Naive thymus-derived CD4-positive, alpha-beta T cell (primary cell): ENCODE measurements around the gene SARNP. TPM values are rescaled to one million over a fixed set of nuclear protein-coding genes. Genes with fewer than 3 reads are reported as not detected.
A peak's percentile ranks its signal among the peaks of the same experiment; 100 is the strongest.

Source experiments
- ATAC-seq: fragments of 150-1000 bp; cut with Tn5 transposase; 2 replicates; pipeline ENCODE4 v1.10.0; 2021; ENCODE audit warnings: mild to moderate bottlenecking, moderate library complexity
- CTCF ChIA-PET: fragments of 350-600 bp; sonication (Branson Sonifier 250); formaldehyde crosslinking; loops from one replicate; lab custom pipeline; 2021; ENCODE audit warnings: antibody characterized with exemption; lab: Charles Lee
- POLR2A ChIA-PET: fragments of 350-600 bp; sonication (Branson Sonifier 250); formaldehyde crosslinking; loops from one replicate; lab custom pipeline; 2021; ENCODE audit warnings: antibody characterized with exemption, inconsistent platforms; lab: Charles Lee
- DNase-seq, 9 donors: peaks; one replicate each; pipeline versions ENCODE4 v3.0.0 to v3.0.0-alpha.2; 2020 to 2022; ENCODE audit warnings: mixed read lengths in 1 of 9
- H3K27ac ChIP-seq: one replicate; pipeline ENCODE4 v1.7.0; 2013; ENCODE audit warnings: mild to moderate bottlenecking, low read depth, low read length, moderate library complexity
- H3K27me3 ChIP-seq, 2 donors: one replicate each; pipeline ENCODE4 v1.7.0; 2013; ENCODE audit warnings: low read length in 2 of 2, mild to moderate bottlenecking in 2 of 2, moderate library complexity in 2 of 2; ENCODE audit not compliant: control insufficient read depth in 2 of 2, insufficient read depth in 2 of 2
- H3K36me3 ChIP-seq, 3 experiments: 1 replicate in 2 of 3; 2 replicates in 1 of 3; pipeline ENCODE4 v1.7.0; 2013; ENCODE audit warnings: low read length in 3 of 3, mild to moderate bottlenecking in 3 of 3, moderate library complexity in 1 of 3; ENCODE audit not compliant: insufficient read depth in 3 of 3, control insufficient read depth in 2 of 3
- H3K4me1 ChIP-seq, 2 donors: one replicate each; pipeline ENCODE4 v1.7.0; 2013; ENCODE audit warnings: low read length in 2 of 2, mild to moderate bottlenecking in 2 of 2, moderate library complexity in 1 of 2; ENCODE audit not compliant: control insufficient read depth in 2 of 2, insufficient read depth in 2 of 2
- H3K4me3 ChIP-seq: 2 replicates; pipeline ENCODE4 v1.7.0; 2013; ENCODE audit warnings: mild to moderate bottlenecking, low read length
- H3K9me3 ChIP-seq, 3 experiments: 1 replicate in 2 of 3; 2 replicates in 1 of 3; pipeline ENCODE4 v1.7.0; 2013; ENCODE audit warnings: low read length in 3 of 3; ENCODE audit not compliant: control insufficient read depth in 2 of 3
- H3K27ac Mint-ChIP-seq, 9 donors: one replicate each; pipeline ENCODE4 v1.8.0; 2020 to 2022; ENCODE audit warnings: mixed read lengths in 9 of 9, mild to moderate bottlenecking in 8 of 9, moderate library complexity in 5 of 9, inconsistent platforms in 2 of 9
- H3K27me3 Mint-ChIP-seq, 5 donors: one replicate each; pipeline ENCODE4 v1.8.0; 2021 to 2022; ENCODE audit warnings: mixed read lengths in 5 of 5, mild to moderate bottlenecking in 1 of 5
- H3K36me3 Mint-ChIP-seq, 5 donors: one replicate each; pipeline ENCODE4 v1.8.0; 2020 to 2022; ENCODE audit warnings: mixed read lengths in 5 of 5, mild to moderate bottlenecking in 3 of 5, inconsistent platforms in 1 of 5
- H3K4me1 Mint-ChIP-seq, 7 donors: one replicate each; pipeline ENCODE4 v1.8.0; 2020 to 2022; ENCODE audit warnings: mixed read lengths in 7 of 7, mild to moderate bottlenecking in 3 of 7, inconsistent platforms in 1 of 7
- H3K4me3 Mint-ChIP-seq, 10 donors: one replicate each; pipeline ENCODE4 v1.8.0; 2020 to 2022; ENCODE audit warnings: mild to moderate bottlenecking in 10 of 10, mixed read lengths in 10 of 10, moderate library complexity in 6 of 10, inconsistent platforms in 2 of 10
- H3K9me3 Mint-ChIP-seq, 11 donors: one replicate each; pipeline ENCODE4 v1.8.0; 2020 to 2022; ENCODE audit warnings: mixed read lengths in 11 of 11, mild to moderate bottlenecking in 4 of 11, inconsistent platforms in 1 of 11, moderate library complexity in 1 of 11
- intact Hi-C, 2 donors: fragments of 100-400 bp; cut with micrococcal nuclease; formaldehyde crosslinking; loops; one replicate each; pipeline ENCODE4 v1.15.1; 2023
- polyA plus RNA-seq, 2 donors: library from polyadenylated mRNA; unstranded; fragments of 300-500 nt; fragmentation: Illumina TruSeq; gene quantifications; one replicate each; pipeline ENCODE4 v1.2.3, GENCODE V29; 2021
- total RNA-seq, 6 experiments: library from RNA in 5 of 6; stranded (reverse) in 5 of 6; gene quantifications; 1 replicate in 5 of 6; 2 replicates in 1 of 6; pipeline ENCODE4 v1.2.3 and lab custom pipeline; 2021 to 2026

SARNP gene
- total and polyA plus RNA-seq, 7 experiments from 2014 or later, result 28.0 to 115 (median 43.5) TPM

DNA sequence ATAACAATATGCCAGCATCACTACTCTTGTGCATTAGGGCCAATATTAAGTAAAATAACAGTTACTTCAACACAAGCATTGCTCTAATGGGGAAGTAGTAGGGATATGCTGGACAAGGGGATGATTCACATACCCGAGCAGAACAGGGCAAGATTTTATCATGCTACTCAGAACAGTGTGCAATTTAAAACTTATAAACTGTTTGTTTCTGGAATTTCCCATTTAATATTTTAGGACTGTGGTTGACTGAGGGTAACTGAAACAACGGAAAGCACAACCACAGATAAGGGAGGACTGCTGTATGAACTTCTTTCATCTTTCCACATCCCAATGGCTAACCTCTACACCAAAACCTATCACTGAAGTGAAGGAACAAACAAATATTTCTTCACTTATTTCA is 36.8 kb downstream of the SARNP start:
- POLR2A ChIA-PET, result interaction anchor here (0.8 to 0.9 kb wide), 2 partner anchors 15 to 37 kb away, joined by 3 read pairs; no protein-coding TSS in a partner anchor
- peak overlapping the region in 4 of 9 donors; percentile 44 to 76 (median 52) for H3K27ac Mint-ChIP-seq
- H3K27ac ChIP-seq, result no peak overlapping the region
- no peaks in the 10 kb centered on the region for H3K4me1 ChIP-seq
- H3K4me1 Mint-ChIP-seq, result peaks cover 0 to 31% (median 6%) of the 10 kb centered on the region in 7 donors
- CTCF ChIA-PET, result interaction anchor here (0.7 to 1.0 kb wide), 2 partner anchors 14 to 39 kb away, joined by 3 to 6 read pairs; no protein-coding TSS in a partner anchor
- no peak for DNase-seq
- peak; percentile 34 for ATAC-seq
- peaks cover under 1 to 35% (median 7%) of the 10 kb centered on the region in 5 donors for H3K36me3 Mint-ChIP-seq
- no peak overlapping the region for H3K4me3 ChIP-seq
- no peaks in the 10 kb centered on the region for H3K27me3 ChIP-seq
- H3K36me3 ChIP-seq, result peaks cover 6 to 79% (median 7%) of the 10 kb centered on the region in 3 experiments
- H3K9me3 ChIP-seq, result no peaks in the 10 kb centered on the region
- intact Hi-C loops, result no loop called here
- no peaks in the 10 kb centered on the region for H3K9me3 Mint-ChIP-seq
- H3K4me3 Mint-ChIP-seq, result peak overlapping the region in 1 of 10 donors; percentile 34
- no peaks in the 10 kb centered on the region for H3K27me3 Mint-ChIP-seq

- H3K4me3 ChIP-seq, result no peak overlapping the region
- peaks cover 0 to 59% (median 3%) of the 10 kb centered on the region in 3 experiments for H3K36me3 ChIP-seq
- no peaks in the 10 kb centered on the region for H3K27me3 ChIP-seq
- H3K9me3 Mint-ChIP-seq, result no peaks in the 10 kb centered on the region
- no peaks in the 10 kb centered on the region for H3K4me1 ChIP-seq
- ChIA-PET POLR2A (no interaction called here), CTCF (interaction anchor here (1.1 kb wide), 1 partner anchor 162 kb away, joined by 3 read pairs; no protein-coding TSS in a partner anchor)
- H3K27ac Mint-ChIP-seq, result peak overlapping the region in 2 of 9 donors; percentile 46 to 56
- peaks cover 0 to 22% (median 9%) of the 10 kb centered on the region in 5 donors for H3K36me3 Mint-ChIP-seq
- H3K4me1 Mint-ChIP-seq, result peaks cover 4 to 36% (median 10%) of the 10 kb centered on the region in 7 donors
- intact Hi-C loops, result no loop called here
- ATAC-seq, result no peak
- H3K9me3 ChIP-seq, result no peaks in the 10 kb centered on the region
- no peak for DNase-seq
- H3K27me3 Mint-ChIP-seq, result no peaks in the 10 kb centered on the region
- no peak overlapping the region for H3K4me3 Mint-ChIP-seq
- no peak overlapping the region for H3K27ac ChIP-seq
Observed at GRCh38 chr12:55777856-55778255, 39.7 kb downstream of the SARNP start.

- Mint-ChIP-seq H3K4me1 (peaks cover 8 to 31% (median 24%) of the 10 kb centered on the region in 7 donors), H3K27me3 (no peaks in the 10 kb centered on the region), H3K27ac (peak overlapping the region in 8 of 9 donors; percentile 6 to 86 (median 46)), H3K4me3 (no peak overlapping the region), H3K36me3 (peaks cover 6 to 22% (median 11%) of the 10 kb centered on the region in 5 donors), H3K9me3 (no peaks in the 10 kb centered on the region)
- POLR2A ChIA-PET, result no interaction called here
- intact Hi-C loops, result no loop called here
- DNase-seq (no peak), ATAC-seq (no peak)
- Histone ChIP-seq H3K27ac (no peak overlapping the region), H3K4me1 (no peaks in the 10 kb centered on the region), H3K9me3 (no peaks in the 10 kb centered on the region), H3K4me3 (no peak overlapping the region), H3K36me3 (peaks cover 0 to 36% (median 4%) of the 10 kb centered on the region in 3 experiments), H3K27me3 (no peaks in the 10 kb centered on the region)
- CTCF ChIA-PET, result interaction anchor here (1.5 kb wide), 2 partner anchors 24 to 33 kb away, joined by 3 to 4 read pairs; no protein-coding TSS in a partner anchor
Observed at GRCh38 chr12:55771736-55772135, 45.8 kb downstream of the SARNP start.

DNA sequence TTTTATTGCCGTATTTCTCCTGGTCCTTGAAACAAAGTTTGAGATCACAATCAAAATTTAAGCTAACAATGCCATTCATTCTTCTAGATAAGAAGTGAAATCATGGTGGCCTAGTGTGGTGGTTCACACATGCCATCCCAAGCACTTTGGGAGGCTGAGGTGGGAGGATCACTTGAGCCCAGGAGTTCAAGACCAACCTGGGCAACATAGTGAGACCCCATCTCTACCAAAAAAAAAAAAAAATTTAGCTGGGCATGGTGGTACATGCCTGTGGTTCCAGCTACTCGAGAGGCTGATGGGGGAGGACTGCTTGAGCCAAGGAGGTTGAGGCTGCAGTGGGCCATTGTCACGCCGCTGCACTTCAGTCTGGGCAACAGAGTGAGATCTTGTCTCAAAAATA is 50.4 kb downstream of the SARNP start:
- Mint-ChIP-seq H3K27me3 (no peaks in the 10 kb centered on the region), H3K4me1 (peaks cover 3 to 24% (median 14%) of the 10 kb centered on the region in 7 donors), H3K27ac (peak overlapping the region in 2 of 9 donors; percentile 34 to 84), H3K36me3 (peaks cover 10 to 15% (median 11%) of the 10 kb centered on the region in 5 donors), H3K4me3 (no peak overlapping the region), H3K9me3 (no peaks in the 10 kb centered on the region)
- Histone ChIP-seq H3K27ac (no peak overlapping the region), H3K4me1 (no peaks in the 10 kb centered on the region), H3K36me3 (peaks cover 0 to 39% (median 4%) of the 10 kb centered on the region in 3 experiments), H3K9me3 (no peaks in the 10 kb centered on the region), H3K27me3 (no peaks in the 10 kb centered on the region), H3K4me3 (no peak overlapping the region)
- DNase-seq (no peak), ATAC-seq (no peak)
- ChIA-PET CTCF (interaction anchor here (0.8 kb wide), 1 partner anchor 29 kb away, joined by 7 read pairs; no protein-coding TSS in a partner anchor), POLR2A (interaction anchor here (0.6 to 1.5 kb wide), 2 partner anchors 12 to 13 kb away, joined by 3 read pairs; no protein-coding TSS in a partner anchor)
- intact Hi-C loops, result no loop called here

GRCh38 chr12:55765736-55766290 is 51.7 kb downstream of the SARNP start:
- no peak for DNase-seq
- H3K4me3 ChIP-seq, result no peak overlapping the region
- no peak overlapping the region for H3K27ac ChIP-seq
- ATAC-seq, result no peak
- Mint-ChIP-seq H3K4me3 (no peak overlapping the region), H3K27me3 (no peaks in the 10 kb centered on the region), H3K9me3 (no peaks in the 10 kb centered on the region), H3K36me3 (peaks cover 5 to 13% (median 9%) of the 10 kb centered on the region in 5 donors), H3K4me1 (peaks cover 0 to 15% (median 13%) of the 10 kb centered on the region in 7 donors), H3K27ac (peak overlapping the region in 8 of 9 donors; percentile 5 to 84 (median 40))
- peaks cover 0 to 37% (median 4%) of the 10 kb centered on the region in 3 experiments for H3K36me3 ChIP-seq
- CTCF ChIA-PET, result no interaction called here
- H3K9me3 ChIP-seq, result no peaks in the 10 kb centered on the region
- POLR2A ChIA-PET, result no interaction called here
- H3K4me1 ChIP-seq, result no peaks in the 10 kb centered on the region
- no peaks in the 10 kb centered on the region for H3K27me3 ChIP-seq
- intact Hi-C loops, result no loop called here

- ChIA-PET POLR2A (no interaction called here), CTCF (no interaction called here)
- Histone ChIP-seq H3K4me1 (no peaks in the 10 kb centered on the region), H3K27ac (no peak overlapping the region), H3K9me3 (no peaks in the 10 kb centered on the region), H3K36me3 (peaks cover 3 to 53% (median 4%) of the 10 kb centered on the region in 3 experiments), H3K27me3 (no peaks in the 10 kb centered on the region), H3K4me3 (no peak overlapping the region)
- Mint-ChIP-seq H3K27me3 (no peaks in the 10 kb centered on the region), H3K4me1 (peaks cover 0 to 12% (median 8%) of the 10 kb centered on the region in 7 donors), H3K4me3 (no peak overlapping the region), H3K36me3 (peaks cover 2 to 34% (median 16%) of the 10 kb centered on the region in 5 donors), H3K27ac (peak overlapping the region in 1 of 9 donors; percentile 25), H3K9me3 (no peaks in the 10 kb centered on the region)
- DNase-seq (no peak), ATAC-seq (no peak)
- intact Hi-C loops, result no loop called here
Observed at GRCh38 chr12:55762646-55763045, 54.9 kb downstream of the SARNP start.
